Mucosa of descending colon (tissue), 3 donors: ENCODE measurements around the gene DHX15. TPM values are rescaled to one million over a fixed set of nuclear protein-coding genes. Genes with fewer than 3 reads are reported as not detected.
"Not testable (repeated sequence)": the region's sequence is repeated elsewhere in the genome, so short reads cannot be mapped to it uniquely, and the experiment has no call there.

ENCODE experiments used
- ATAC-seq: fragments of 200-7000 bp; cut with Tn5 transposase; one replicate; pipeline ENCODE4 v1.9.1; 2020; ENCODE audit warnings: mild to moderate bottlenecking, moderate library complexity
- DNase-seq, 3 donors: peaks; one replicate each; pipeline ENCODE4 v3.0.0-alpha.2; 2020
- H3K36me3 ChIP-seq: fragments of 200-600 bp; one replicate; pipeline ENCODE4 v1.8.0; 2021; ENCODE audit warnings: low read depth, mild to moderate bottlenecking
- H3K4me1 ChIP-seq: fragments of 200-600 bp; one replicate; pipeline ENCODE4 v1.8.0; 2021; ENCODE audit warnings: low read depth, mild to moderate bottlenecking
- H3K4me3 ChIP-seq: fragments of 200-600 bp; one replicate; pipeline ENCODE4 v1.8.0; 2021; ENCODE audit warnings: mild to moderate bottlenecking
- H3K9me3 ChIP-seq: fragments of 200-600 bp; one replicate; pipeline ENCODE4 v1.8.0; 2021; ENCODE audit warnings: mild to moderate bottlenecking
- intact Hi-C, 2 donors: fragments of 100-400 bp; cut with DNase I in 1 of 2; cut with micrococcal nuclease in 1 of 2; formaldehyde crosslinking; loops; one replicate each; pipeline versions ENCODE4 v1.11.0 to v1.11.1; 2022; cut with DNase I, micrococcal nuclease
- total RNA-seq, 3 donors: library from RNA; stranded (reverse); fragmentation: NEBNext Ultra II Directional in 2 of 3; extraction: Animal tissue kit (Norgen Biotek cat#: 25700) in 2 of 3; gene quantifications; one replicate each; pipeline versions ENCODE4 v1.2.1 to v1.2.4, GENCODE V29; 2021 to 2023
- TF ChIP-seq, protein P1 (sequence below): fragments of 200-600 bp; IDR thresholded peaks from one replicate; pipeline ENCODE4 v1.8.0; 2022; ENCODE audit warnings: antibody characterized with exemption, mild to moderate bottlenecking
- donor health status: DM: no; HTN: no; CAD: no; lungs with moderate emphysema.
- donor health status: DM: no; HTN: no; CAD: no.
- donor health status: DM: no; HTN: yes; CAD: no.

The DHX15 gene
- total RNA-seq, 3 donors from 2014 or later: 118 to 136 (median 135) TPM

DNA sequence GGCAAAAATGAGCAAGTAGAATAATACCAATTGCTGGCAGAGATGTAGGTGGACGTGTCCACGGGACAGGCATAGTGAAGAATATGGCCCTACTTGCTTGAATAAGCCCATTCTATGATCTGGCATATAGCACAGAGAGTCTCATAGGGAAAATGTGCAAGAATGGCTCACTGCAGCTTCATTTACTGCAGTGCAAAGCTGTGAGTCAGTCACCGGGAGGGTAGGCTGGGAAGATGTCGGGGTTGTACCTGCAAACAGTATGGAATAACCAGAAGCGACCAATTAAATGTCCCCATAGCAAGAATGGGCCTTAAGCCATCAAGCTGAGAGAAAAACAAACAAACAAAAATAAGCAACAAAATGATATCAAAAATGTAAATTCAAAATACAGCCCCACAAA lies 74.3 kb downstream of the DHX15 start:
- TF ChIP-seq, protein P1, sequence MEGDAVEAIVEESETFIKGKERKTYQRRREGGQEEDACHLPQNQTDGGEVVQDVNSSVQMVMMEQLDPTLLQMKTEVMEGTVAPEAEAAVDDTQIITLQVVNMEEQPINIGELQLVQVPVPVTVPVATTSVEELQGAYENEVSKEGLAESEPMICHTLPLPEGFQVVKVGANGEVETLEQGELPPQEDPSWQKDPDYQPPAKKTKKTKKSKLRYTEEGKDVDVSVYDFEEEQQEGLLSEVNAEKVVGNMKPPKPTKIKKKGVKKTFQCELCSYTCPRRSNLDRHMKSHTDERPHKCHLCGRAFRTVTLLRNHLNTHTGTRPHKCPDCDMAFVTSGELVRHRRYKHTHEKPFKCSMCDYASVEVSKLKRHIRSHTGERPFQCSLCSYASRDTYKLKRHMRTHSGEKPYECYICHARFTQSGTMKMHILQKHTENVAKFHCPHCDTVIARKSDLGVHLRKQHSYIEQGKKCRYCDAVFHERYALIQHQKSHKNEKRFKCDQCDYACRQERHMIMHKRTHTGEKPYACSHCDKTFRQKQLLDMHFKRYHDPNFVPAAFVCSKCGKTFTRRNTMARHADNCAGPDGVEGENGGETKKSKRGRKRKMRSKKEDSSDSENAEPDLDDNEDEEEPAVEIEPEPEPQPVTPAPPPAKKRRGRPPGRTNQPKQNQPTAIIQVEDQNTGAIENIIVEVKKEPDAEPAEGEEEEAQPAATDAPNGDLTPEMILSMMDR: no peak
- ATAC-seq: no peak
- no peaks in the 10 kb centered on the region for H3K4me1 ChIP-seq
- intact Hi-C loops: no loop called here
- H3K4me3 ChIP-seq: no peak overlapping the region
- H3K9me3 ChIP-seq: no peaks in the 10 kb centered on the region
- H3K36me3 ChIP-seq: no peaks in the 10 kb centered on the region
- DNase-seq: no peak

DNA sequence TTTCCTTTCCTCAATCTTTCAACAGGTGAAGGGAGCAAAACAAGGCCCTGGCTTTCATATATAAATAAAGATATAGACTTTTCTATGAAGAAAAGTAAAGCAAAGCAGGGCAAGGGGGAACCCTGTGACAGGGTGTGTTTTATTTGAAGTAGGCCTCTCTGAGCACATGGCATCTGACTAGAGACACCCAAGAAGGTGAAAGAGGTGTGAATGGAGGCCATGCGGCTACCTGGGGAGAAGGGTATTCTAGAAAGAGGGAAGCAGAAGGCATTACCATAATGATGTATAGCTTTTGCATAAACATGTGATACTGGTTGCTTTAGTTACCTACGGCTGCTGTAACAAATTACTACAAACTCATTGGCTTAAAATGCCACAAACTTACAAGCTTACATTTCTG lies 75.8 kb downstream of the DHX15 start:
- ATAC-seq (no peak), DNase-seq (no peak)
- no peaks in the 10 kb centered on the region for H3K4me1 ChIP-seq
- no peaks in the 10 kb centered on the region for H3K9me3 ChIP-seq
- TF ChIP-seq, protein P1: no peak
- H3K4me3 ChIP-seq: no peak overlapping the region
- intact Hi-C loops: no loop called here
- no peaks in the 10 kb centered on the region for H3K36me3 ChIP-seq

DNA sequence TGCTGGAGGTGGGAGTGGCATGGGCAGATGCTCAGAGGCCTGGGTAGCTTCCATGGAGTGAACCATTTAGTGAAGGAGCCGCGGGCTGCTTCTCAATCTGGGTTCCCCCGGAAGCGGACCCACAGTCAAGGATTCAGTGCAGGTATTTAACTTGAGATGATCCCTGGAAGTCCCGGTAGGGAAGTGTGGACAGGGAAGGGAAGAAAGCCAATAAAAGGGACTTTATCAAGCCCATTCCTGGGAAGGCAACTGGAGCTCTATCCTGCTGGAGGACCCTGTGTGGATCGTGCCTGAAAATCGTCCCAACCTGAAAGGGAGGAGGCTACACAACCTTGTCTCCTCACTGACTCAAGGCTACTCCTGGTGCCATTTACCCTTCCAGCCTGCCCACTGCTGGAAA lies 76.9 kb downstream of the DHX15 start:
- TF ChIP-seq, protein P1: no peak
- no peaks in the 10 kb centered on the region for H3K4me1 ChIP-seq
- intact Hi-C loops: no loop called here
- H3K4me3 ChIP-seq: no peak overlapping the region
- DNase-seq (no peak), ATAC-seq (no peak)
- no peaks in the 10 kb centered on the region for H3K9me3 ChIP-seq
- H3K36me3 ChIP-seq: no peaks in the 10 kb centered on the region

DNA sequence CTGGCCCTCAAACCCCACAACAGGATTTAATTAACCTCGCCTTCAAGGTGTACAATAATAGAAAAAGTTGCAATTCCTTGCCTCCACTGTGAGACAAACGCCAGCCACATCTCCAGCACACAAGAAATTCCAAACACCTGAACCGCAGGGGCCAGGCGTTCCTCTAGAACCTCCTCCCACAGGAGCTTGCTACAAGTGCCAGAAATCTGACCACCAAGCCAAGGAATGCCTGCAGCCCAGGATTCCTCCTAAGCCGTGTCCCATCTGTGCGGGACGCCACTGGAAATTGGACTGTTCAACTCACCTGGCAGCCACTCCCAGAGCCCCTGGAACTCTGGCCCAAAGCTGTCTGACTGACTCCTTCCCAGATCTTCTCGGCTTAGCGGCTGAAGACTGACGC lies 81.3 kb downstream of the DHX15 start:
- H3K9me3 ChIP-seq, H3K36me3 ChIP-seq: not testable (repeated sequence)

DNA sequence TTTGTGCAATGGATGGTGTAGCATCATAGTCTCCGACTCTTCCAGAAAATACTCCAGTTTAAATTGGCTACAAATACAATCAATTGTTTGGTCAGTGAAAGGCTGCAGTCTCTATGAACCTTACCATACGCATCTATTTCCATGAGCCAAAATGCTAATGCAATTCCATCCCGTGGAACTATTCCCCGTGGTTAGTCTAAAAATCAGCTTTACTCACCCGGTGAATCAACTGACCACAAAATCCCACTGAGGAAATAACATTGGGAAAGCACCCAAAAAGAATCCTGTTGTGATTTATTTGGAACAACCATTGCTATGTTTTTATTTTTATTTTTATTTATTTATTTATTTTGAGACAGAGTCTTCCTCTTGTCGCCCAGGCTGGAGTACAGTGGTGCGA lies 87.1 kb downstream of the DHX15 start:
- H3K36me3 ChIP-seq: no peaks in the 10 kb centered on the region
- no peaks in the 10 kb centered on the region for H3K9me3 ChIP-seq
- TF ChIP-seq, protein P1: no peak
- no peak overlapping the region for H3K4me3 ChIP-seq
- DNase-seq (no peak), ATAC-seq (no peak)
- intact Hi-C loops: no loop called here
- no peaks in the 10 kb centered on the region for H3K4me1 ChIP-seq

More for the DNA sequence above, 81.3 kb downstream of the DHX15 start:
- DNase-seq, ATAC-seq, H3K4me1 ChIP-seq, H3K4me3 ChIP-seq, intact Hi-C loops: not testable (repeated sequence)

DNA sequence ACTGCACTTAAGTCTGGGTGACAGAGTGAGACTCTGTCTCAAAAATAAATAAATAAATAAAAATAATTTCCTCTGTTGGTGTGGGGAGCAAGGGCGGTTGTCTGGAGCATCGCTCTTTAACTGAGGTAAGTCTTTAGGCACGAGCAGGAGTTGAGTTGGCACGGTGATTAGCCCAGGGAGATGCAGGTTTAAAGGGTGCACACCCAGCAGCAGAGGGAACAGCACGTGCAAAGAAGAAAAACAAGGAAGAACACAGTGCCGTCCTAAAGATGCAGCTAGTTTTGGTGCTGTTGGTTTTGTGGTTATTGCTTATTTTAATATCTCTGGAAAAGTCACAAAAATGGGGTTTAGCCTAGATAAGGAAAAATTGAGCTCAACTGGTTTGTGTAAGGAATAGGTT lies 87.8 kb downstream of the DHX15 start:
- DNase-seq: no peak
- H3K4me1 ChIP-seq: no peaks in the 10 kb centered on the region
- no peaks in the 10 kb centered on the region for H3K36me3 ChIP-seq
- H3K4me3 ChIP-seq: no peak overlapping the region
- intact Hi-C loops: no loop called here
- ATAC-seq: no peak
- no peaks in the 10 kb centered on the region for H3K9me3 ChIP-seq
- TF ChIP-seq, protein P1: no peak
